Muscle layer of duodenum (tissue), 2 donors: ENCODE measurements around the gene PCDHA1.
"Not testable (repeated sequence)": the region's sequence is repeated elsewhere in the genome, so short reads cannot be mapped to it uniquely, and the experiment has no call there.

ENCODE experiments used
- H3K27ac ChIP-seq: one replicate; pipeline ENCODE4 v1.7.0; 2013; ENCODE audit warnings: mild to moderate bottlenecking, low read length
- H3K27me3 ChIP-seq: one replicate; pipeline ENCODE4 v1.7.0; 2013; ENCODE audit warnings: low read depth, mild to moderate bottlenecking, control low read depth, low read length
- H3K36me3 ChIP-seq, 2 donors: one replicate each; pipeline ENCODE4 v1.7.0; 2013; ENCODE audit warnings: low read length in 2 of 2, control low read depth in 1 of 2, mild to moderate bottlenecking in 1 of 2; ENCODE audit not compliant: insufficient read depth in 2 of 2, control insufficient read depth in 1 of 2
- H3K4me1 ChIP-seq, 2 donors: one replicate each; pipeline ENCODE4 v1.7.0; 2013; ENCODE audit warnings: low read length in 2 of 2, mild to moderate bottlenecking in 2 of 2, control low read depth in 1 of 2, moderate library complexity in 1 of 2; ENCODE audit not compliant: insufficient read depth in 2 of 2, control insufficient read depth in 1 of 2
- H3K4me3 ChIP-seq, 2 donors: one replicate each; pipeline ENCODE4 v1.7.0; 2013; ENCODE audit warnings: low read length in 2 of 2, low read depth in 1 of 2, mild to moderate bottlenecking in 1 of 2
- H3K9me3 ChIP-seq, 2 donors: one replicate each; pipeline ENCODE4 v1.7.0; 2013; ENCODE audit warnings: low read length in 2 of 2, control low read depth in 1 of 2, mild to moderate bottlenecking in 1 of 2; ENCODE audit not compliant: control insufficient read depth in 1 of 2
- donor health status: healthy.

Gene PCDHA1

GRCh38 chr5:140835622-140836510, 49.9 kb downstream of the PCDHA1 start:
- peaks cover 11 to 26% of the 10 kb centered on the region in 2 donors for H3K9me3 ChIP-seq

GRCh38 chr5:140840978-140841962, 55.3 kb downstream of the PCDHA1 start, which contains the start of gene PCDHA8:
Gene PCDHA8 (plus strand): TSS chr5:140841187. CDS start chr5:140841322, 135 bp downstream.
- no peak within 1 kb of the TSS for H3K27ac ChIP-seq
- H3K4me3 ChIP-seq: peak within 1 kb of the TSS in 1 of 2 donors; percentile 42
- peaks cover 4 to 7% of the 10 kb centered on the region in 2 donors for H3K9me3 ChIP-seq
- no peaks in the 10 kb centered on the region for H3K36me3 ChIP-seq
- peaks cover 0 to 4% of the 10 kb centered on the region in 2 donors for H3K4me1 ChIP-seq
- H3K27me3 ChIP-seq: peaks cover 3% of the 10 kb centered on the region

More at GRCh38 chr5:140835622-140836510, 49.9 kb downstream of the PCDHA1 start:
- Histone ChIP-seq H3K4me1 (no peaks in the 10 kb centered on the region), H3K27me3 (peaks cover 3% of the 10 kb centered on the region), H3K27ac (no peak overlapping the region), H3K4me3 (peak overlapping the region in 1 of 2 donors; percentile 20), H3K36me3 (no peaks in the 10 kb centered on the region)

- no peak overlapping the region for H3K27ac ChIP-seq
- peaks cover 3% of the 10 kb centered on the region for H3K27me3 ChIP-seq
- no peak overlapping the region for H3K4me3 ChIP-seq
- H3K9me3 ChIP-seq: peaks cover 4% of the 10 kb centered on the region in 2 donors
- H3K4me1 ChIP-seq: peaks cover 0 to 4% of the 10 kb centered on the region in 2 donors
- H3K36me3 ChIP-seq: no peaks in the 10 kb centered on the region
Measured at GRCh38 chr5:140842798-140843733, 57.1 kb downstream of the PCDHA1 start.

- not testable (repeated sequence) for H3K27ac ChIP-seq, H3K4me3 ChIP-seq, H3K27me3 ChIP-seq, H3K36me3 ChIP-seq, H3K9me3 ChIP-seq, H3K4me1 ChIP-seq
Measured at GRCh38 chr5:140848139-140849102, 62.5 kb downstream of the PCDHA1 start, which contains the start of gene PCDHA9. Gene PCDHA9 (plus strand): TSS chr5:140848382. CDS start chr5:140848496, 114 bp downstream.

GRCh38 chr5:140849831-140850634, 64.1 kb downstream of the PCDHA1 start:
- H3K9me3 ChIP-seq, H3K27ac ChIP-seq, H3K4me1 ChIP-seq, H3K36me3 ChIP-seq, H3K27me3 ChIP-seq, H3K4me3 ChIP-seq: not testable (repeated sequence)

- no peak within 1 kb of the TSS for H3K27ac ChIP-seq
- peak within 1 kb of the TSS in 1 of 2 donors; percentile 23 for H3K4me3 ChIP-seq
- H3K9me3 ChIP-seq: peaks cover 3 to 5% of the 10 kb centered on the region in 2 donors
Measured at GRCh38 chr5:140855772-140856674, 70.1 kb downstream of the PCDHA1 start, which contains the start of gene PCDHA10. Gene PCDHA10 (plus strand): TSS chr5:140855897. CDS start chr5:140856049, 152 bp downstream.

GRCh38 chr5:140857177-140857986, 71.4 kb downstream of the PCDHA1 start:
- Histone ChIP-seq H3K27me3 (no peaks in the 10 kb centered on the region), H3K9me3 (peaks cover 5 to 16% of the 10 kb centered on the region in 2 donors), H3K4me3 (no peak overlapping the region), H3K27ac (no peak overlapping the region), H3K4me1 (no peaks in the 10 kb centered on the region), H3K36me3 (no peaks in the 10 kb centered on the region)

More at GRCh38 chr5:140855772-140856674, 70.1 kb downstream of the PCDHA1 start, which contains the start of gene PCDHA10:
- Histone ChIP-seq H3K4me1 (no peaks in the 10 kb centered on the region), H3K27me3 (no peaks in the 10 kb centered on the region), H3K36me3 (no peaks in the 10 kb centered on the region)

GRCh38 chr5:140857987-140858240, 72.0 kb downstream of the PCDHA1 start:
- no peak overlapping the region for H3K4me3 ChIP-seq
- H3K4me1 ChIP-seq: no peaks in the 10 kb centered on the region
- H3K9me3 ChIP-seq: peaks cover 5 to 21% of the 10 kb centered on the region in 2 donors
- H3K36me3 ChIP-seq: no peaks in the 10 kb centered on the region
- no peak overlapping the region for H3K27ac ChIP-seq
- H3K27me3 ChIP-seq: no peaks in the 10 kb centered on the region
